AG04450 (cell line): ENCODE results near the gene DSCAML1. TPM values are rescaled to one million over a fixed set of nuclear protein-coding genes. Genes with fewer than 3 reads are reported as not detected.

Source experiments
- CTCF ChIA-PET: fragments of 300-600, 350-600 bp; formaldehyde crosslinking; extraction: SDS; loops from one replicate; lab custom pipeline; 2022; ENCODE audit warnings: antibody characterized with exemption, inconsistent platforms; lab: Charles Lee
- POLR2A ChIA-PET: fragments of 350-600 bp; formaldehyde crosslinking; extraction: SDS; loops from one replicate; lab custom pipeline; 2021; ENCODE audit warnings: antibody characterized with exemption, inconsistent platforms; lab: Yijun Ruan, JAX
- DNase-seq: peaks from one replicate; pipeline ENCODE4 v3.0.0-alpha.2; 2011; ENCODE audit warnings: low read depth, low spot score
- H3K27ac ChIP-seq: one replicate; pipeline ENCODE4 v1.5.1; 2012; ENCODE audit warnings: low read depth, low read length, control low read depth
- H3K27me3 ChIP-seq: one replicate; pipeline ENCODE4 v1.6.0; 2012; ENCODE audit warnings: low read length; ENCODE audit not compliant: control insufficient read depth, insufficient read depth
- H3K4me3 ChIP-seq: 2 replicates; pipeline ENCODE4 v1.5.1; 2011; ENCODE audit warnings: mild to moderate bottlenecking, low read depth, low read length, control low read depth
- H3K9me3 ChIP-seq: 2 replicates; pipeline ENCODE4 v1.5.1; 2012; ENCODE audit warnings: low read length; ENCODE audit not compliant: control insufficient read depth, insufficient read depth
- polyA plus RNA-seq: library from polyadenylated mRNA; depleted of rRNA; stranded (reverse); fragments of >200 nt; gene quantifications from 2 replicates; pipeline ENCODE4 v1.2.3, GENCODE V29; 2011
- TF ChIP-seq, protein P1 (sequence below): IDR thresholded peaks from 2 replicates; pipeline ENCODE4 v1.5.1; 2011; ENCODE audit warnings: low read depth, low read length, control low read depth, inconsistent platforms

Gene DSCAML1
- polyA plus RNA-seq, 1 experiment, result not detected

GRCh38 chr11:117780456-117780855 lies 16.6 kb downstream of the DSCAML1 start:
- no peak for DNase-seq
- Histone ChIP-seq H3K27ac (no peak overlapping the region), H3K9me3 (no peaks in the 10 kb centered on the region; the same call in 1 of the 2 replicates), H3K4me3 (no peak overlapping the region), H3K27me3 (peaks cover 24% of the 10 kb centered on the region)
- POLR2A ChIA-PET, result no interaction called here
- TF ChIP-seq, protein P1, sequence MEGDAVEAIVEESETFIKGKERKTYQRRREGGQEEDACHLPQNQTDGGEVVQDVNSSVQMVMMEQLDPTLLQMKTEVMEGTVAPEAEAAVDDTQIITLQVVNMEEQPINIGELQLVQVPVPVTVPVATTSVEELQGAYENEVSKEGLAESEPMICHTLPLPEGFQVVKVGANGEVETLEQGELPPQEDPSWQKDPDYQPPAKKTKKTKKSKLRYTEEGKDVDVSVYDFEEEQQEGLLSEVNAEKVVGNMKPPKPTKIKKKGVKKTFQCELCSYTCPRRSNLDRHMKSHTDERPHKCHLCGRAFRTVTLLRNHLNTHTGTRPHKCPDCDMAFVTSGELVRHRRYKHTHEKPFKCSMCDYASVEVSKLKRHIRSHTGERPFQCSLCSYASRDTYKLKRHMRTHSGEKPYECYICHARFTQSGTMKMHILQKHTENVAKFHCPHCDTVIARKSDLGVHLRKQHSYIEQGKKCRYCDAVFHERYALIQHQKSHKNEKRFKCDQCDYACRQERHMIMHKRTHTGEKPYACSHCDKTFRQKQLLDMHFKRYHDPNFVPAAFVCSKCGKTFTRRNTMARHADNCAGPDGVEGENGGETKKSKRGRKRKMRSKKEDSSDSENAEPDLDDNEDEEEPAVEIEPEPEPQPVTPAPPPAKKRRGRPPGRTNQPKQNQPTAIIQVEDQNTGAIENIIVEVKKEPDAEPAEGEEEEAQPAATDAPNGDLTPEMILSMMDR, result no peak
- CTCF ChIA-PET, result no interaction called here

GRCh38 chr11:117774553-117774952 lies 22.5 kb downstream of the DSCAML1 start:
- H3K27me3 ChIP-seq, result peaks cover 12% of the 10 kb centered on the region
- no peak overlapping the region for H3K27ac ChIP-seq
- no peak overlapping the region for H3K4me3 ChIP-seq
- TF ChIP-seq, protein P1, result no peak
- CTCF ChIA-PET, result interaction anchor here (1.0 kb wide), 1 partner anchor 172 kb away, joined by 3 read pairs; no protein-coding TSS in a partner anchor
- no peak for DNase-seq
- no peaks in the 10 kb centered on the region for H3K9me3 ChIP-seq
- POLR2A ChIA-PET, result no interaction called here

GRCh38 chr11:117772360-117772759 lies 24.7 kb downstream of the DSCAML1 start:
- Histone ChIP-seq H3K27ac (no peak overlapping the region), H3K4me3 (no peak overlapping the region), H3K27me3 (peaks cover 7% of the 10 kb centered on the region), H3K9me3 (no peaks in the 10 kb centered on the region)
- CTCF ChIA-PET, result interaction anchor here (0.8 kb wide), 1 partner anchor 346 kb away, joined by 4 read pairs; no protein-coding TSS in a partner anchor
- TF ChIP-seq, protein P1, result no peak
- DNase-seq, result no peak
- POLR2A ChIA-PET, result no interaction called here

GRCh38 chr11:117771841-117772240 lies 25.2 kb downstream of the DSCAML1 start:
- TF ChIP-seq, protein P1, result no peak
- H3K4me3 ChIP-seq, result no peak overlapping the region
- H3K27me3 ChIP-seq, result peaks cover 8% of the 10 kb centered on the region
- ChIA-PET CTCF (no interaction called here), POLR2A (no interaction called here)
- H3K27ac ChIP-seq, result no peak overlapping the region
- no peak for DNase-seq
- no peaks in the 10 kb centered on the region for H3K9me3 ChIP-seq

DNA sequence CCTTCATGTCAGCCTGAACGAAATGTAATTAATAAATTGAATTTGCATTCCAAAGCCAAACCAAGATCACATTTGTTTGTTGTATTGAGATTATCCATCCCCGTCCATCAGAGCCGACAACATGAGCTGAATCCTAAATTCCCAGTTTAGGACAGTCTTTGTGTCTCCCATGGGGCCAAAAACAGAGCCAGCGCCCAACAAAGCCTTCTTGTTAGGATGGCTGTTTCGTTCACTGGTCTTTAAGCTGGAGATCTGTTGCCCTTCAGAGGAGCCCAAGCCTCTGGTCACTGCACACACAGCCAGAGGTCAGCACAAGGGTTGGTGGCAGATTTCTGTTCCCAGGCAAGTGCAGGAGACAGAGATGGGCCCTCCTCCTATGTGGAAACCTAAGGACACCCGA lies 25.8 kb downstream of the DSCAML1 start:
- no peak for DNase-seq
- POLR2A ChIA-PET, result no interaction called here
- CTCF ChIA-PET, result no interaction called here
- peaks cover 8% of the 10 kb centered on the region for H3K27me3 ChIP-seq
- H3K9me3 ChIP-seq, result no peaks in the 10 kb centered on the region
- H3K4me3 ChIP-seq, result no peak overlapping the region
- H3K27ac ChIP-seq, result no peak overlapping the region
- TF ChIP-seq, protein P1, result no peak
